Heart left ventricle (tissue), 16 donors: Measurements from ENCODE around the gene PERM1. TPM values are rescaled to one million over a fixed set of nuclear protein-coding genes. Genes with fewer than 3 reads are reported as not detected.

Experiments used
- ATAC-seq, 4 donors: fragments of 200-7000 bp; cut with Tn5 transposase; one replicate each; pipeline ENCODE4 v1.9.1; 2020 to 2022; ENCODE audit warnings: moderate library complexity in 4 of 4, mild to moderate bottlenecking in 3 of 4, moderate number of reproducible peaks in 1 of 4
- DNase-seq, 5 donors: peaks; one replicate each; pipeline ENCODE4 v3.0.0-alpha.2; 2020
- H3K27ac ChIP-seq, 12 donors: fragments of 200-600 bp; sonication (generic) in 4 of 12; one replicate each; pipeline versions ENCODE4 v1.5.0 to v1.8.0; 2016 to 2022; ENCODE audit warnings: mild to moderate bottlenecking in 2 of 12
- H3K27me3 ChIP-seq, 9 donors: fragments of 200-600 bp; sonication (generic) in 2 of 9; one replicate each; pipeline versions ENCODE4 v1.5.1 to v1.8.0; 2016 to 2022; ENCODE audit warnings: mild to moderate bottlenecking in 3 of 9
- H3K36me3 ChIP-seq, 9 donors: fragments of 200-600 bp; sonication (generic) in 2 of 9; one replicate each; pipeline versions ENCODE4 v1.5.0 to v1.8.0; 2018 to 2022; ENCODE audit warnings: mild to moderate bottlenecking in 2 of 9
- H3K4me1 ChIP-seq, 12 donors: fragments of 200-600 bp; sonication (generic) in 4 of 12; one replicate each; pipeline versions ENCODE4 v1.5.0 to v1.8.0; 2016 to 2022; ENCODE audit warnings: mild to moderate bottlenecking in 3 of 12
- H3K4me3 ChIP-seq, 12 donors: fragments of 200-600 bp; sonication (generic) in 4 of 12; one replicate each; pipeline versions ENCODE4 v1.5.0 to v1.8.0; 2017 to 2022; ENCODE audit warnings: mild to moderate bottlenecking in 9 of 12, moderate library complexity in 4 of 12
- H3K9me3 ChIP-seq, 12 donors: fragments of 200-600 bp; sonication (generic) in 4 of 12; one replicate each; pipeline versions ENCODE4 v1.5.0 to v1.8.0; 2016 to 2022; ENCODE audit warnings: mild to moderate bottlenecking in 1 of 12
- POLR2A ChIP-seq, 2 donors: fragments of 450-650 bp; IDR thresholded peaks; one replicate each; pipeline ENCODE4 v1.6.1; 2017; ENCODE audit warnings: antibody characterized with exemption in 2 of 2, mild to moderate bottlenecking in 2 of 2, moderate library complexity in 2 of 2
- WGBS, 4 donors: extraction: QIAGEN DNeasy Blood & Tissue Kit in 2 of 4; methylation state at CpG; one replicate each; pipeline versions ENCODE4 v1.1.5 to v1.1.7; 2013 to 2018; 5-methylcytosine and 5-hydroxymethylcytosine counted together
- intact Hi-C, 10 donors: fragments of 100-400 bp; cut with DNase I; formaldehyde crosslinking; loops; one replicate each; pipeline versions ENCODE4 v1.11.1 to v1.14.2; 2022
- polyA plus RNA-seq, 2 donors: library from polyadenylated mRNA; stranded (reverse); fragments of 200-250 nt; gene quantifications; one replicate each; pipeline ENCODE4 v1.2.3, GENCODE V29; 2013
- total RNA-seq, 9 donors: library from RNA; depleted of rRNA in 2 of 9; stranded (reverse); fragments of >200 nt in 2 of 9; fragmentation: NEBNext Ultra II Directional in 3 of 9; extraction: Animal tissue kit (Norgen Biotek cat#: 25700) in 3 of 9; gene quantifications; one replicate each; pipeline versions ENCODE4 v1.1.0 to v1.2.4, GENCODE V29; 2016 to 2023
- TF ChIP-seq, protein P1 (sequence below), 12 donors: fragments of 200-600 bp; sonication (generic) in 4 of 12; IDR thresholded peaks; one replicate each; pipeline versions ENCODE4 v1.5.0 to v1.8.0; 2018 to 2022; ENCODE audit warnings: antibody characterized with exemption in 12 of 12, mild to moderate bottlenecking in 5 of 12
- donor health status: ischemic (EF 13 %, LVEDD 7.1; RV severe dilation, severe dysfunction).
- donor health status: healthy with polysubstance abuse.
- donor health status: DM: no; HTN: yes; CAD: no.
- donor health status: DM: no; HTN: no; CAD: no.
- donor health status: ischemic (EF 25% LVEDD 6.9; RV normal size, moderate dysfunction).
- donor health status: ischemic (EF 25% LVEDD 5.7; RV mildly dilated, moderate dysfunction).
- donor health status: healthy.
- donor health status: DM: yes; HTN: yes; CAD: no.
- donor health status: ischemic (EF 35%, LVEDD 5.7; RV mildly dilated, moderate dysfunction).
- donor health status: nonischemic (EF 11% LVEDD 7.7; RV severe dilation, severe dysfunction).
- donor health status: DM: yes; HTN: yes; CAD: no.
- donor health status: PGD.
- donor health status: ischemic (EF 29% LVEDD 5.4; RV normal size, mild dysfunction).
- donor health status: nonischemic (EF 23%, LVEDD 6.1; RV moderate dilation, normal function).

Gene PERM1
- total and polyA plus RNA-seq, 11 donors = 52.8 to 353 (median 104) TPM

DNA sequence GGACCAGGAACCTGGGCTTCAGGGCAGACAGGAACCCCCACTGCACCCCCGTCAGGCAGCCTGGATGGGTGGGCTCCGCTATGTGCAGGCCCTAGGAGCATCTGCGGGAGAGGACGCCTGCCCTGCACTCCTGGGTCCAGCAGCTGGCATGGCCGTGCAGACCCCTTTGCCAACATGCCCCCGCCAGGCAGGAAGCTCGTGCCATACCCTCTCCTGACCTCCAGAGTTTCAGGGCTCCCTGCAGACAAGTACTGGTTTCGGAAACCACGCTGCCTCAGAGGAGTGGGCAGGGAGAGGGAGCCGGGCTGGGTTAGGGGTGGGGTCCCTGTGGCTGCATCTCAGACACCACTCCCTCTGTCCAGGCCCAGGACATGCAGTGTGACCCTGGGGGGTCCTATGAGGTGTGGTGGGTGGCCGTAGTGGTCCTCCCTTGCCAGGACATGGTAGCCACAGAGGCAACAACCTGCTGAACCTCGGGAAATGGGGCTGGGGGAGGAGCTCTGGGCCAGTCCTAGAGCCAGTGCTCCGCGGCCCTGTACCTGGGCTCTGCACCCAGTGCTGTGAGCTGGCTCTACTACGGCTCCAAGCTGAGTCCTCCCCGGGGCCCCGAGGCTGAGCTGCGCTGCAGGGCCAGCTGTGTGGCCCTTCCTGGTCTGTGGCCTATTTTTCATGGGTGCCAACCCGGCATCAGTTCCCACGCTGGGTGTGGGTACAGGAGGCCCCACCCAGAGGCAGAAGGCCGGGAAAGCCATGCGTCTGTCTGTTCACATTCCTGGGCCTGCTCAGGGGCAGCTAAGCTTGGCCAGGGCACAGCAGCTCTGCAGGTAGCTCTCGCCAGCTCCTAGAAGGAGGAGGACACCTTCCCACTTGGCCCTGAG is 14.2 kb downstream of the PERM1 start:
- H3K9me3 ChIP-seq = no peaks in the 10 kb centered on the region
- TF ChIP-seq POLR2A (IDR thresholded peaks at IDR 0.05) = no peak
- DNase-seq (peak in 4 of 5 donors; percentile 8 to 59 (median 26)), ATAC-seq (no peak)
- H3K4me3 ChIP-seq = peak overlapping the region in 3 of 12 donors; percentile 60 to 63 (median 62)
- peaks cover 0 to 41% (median 27%) of the 10 kb centered on the region in 9 donors for H3K27me3 ChIP-seq
- peaks cover 0 to 8% (median 0%) of the 10 kb centered on the region in 9 donors for H3K36me3 ChIP-seq
- H3K27ac ChIP-seq = no peak overlapping the region
- intact Hi-C loops = loop anchor here in 1 of 10 donors (10.0 kb wide), 1 partner anchor 63 kb away; no protein-coding TSS in a partner anchor
- 70 to 80% (median 75%) methylated on average over 12 to 23 of the region's 23 CpGs for WGBS, 4 donors
- peaks cover 4 to 37% (median 12%) of the 10 kb centered on the region in 12 donors for H3K4me1 ChIP-seq

DNA sequence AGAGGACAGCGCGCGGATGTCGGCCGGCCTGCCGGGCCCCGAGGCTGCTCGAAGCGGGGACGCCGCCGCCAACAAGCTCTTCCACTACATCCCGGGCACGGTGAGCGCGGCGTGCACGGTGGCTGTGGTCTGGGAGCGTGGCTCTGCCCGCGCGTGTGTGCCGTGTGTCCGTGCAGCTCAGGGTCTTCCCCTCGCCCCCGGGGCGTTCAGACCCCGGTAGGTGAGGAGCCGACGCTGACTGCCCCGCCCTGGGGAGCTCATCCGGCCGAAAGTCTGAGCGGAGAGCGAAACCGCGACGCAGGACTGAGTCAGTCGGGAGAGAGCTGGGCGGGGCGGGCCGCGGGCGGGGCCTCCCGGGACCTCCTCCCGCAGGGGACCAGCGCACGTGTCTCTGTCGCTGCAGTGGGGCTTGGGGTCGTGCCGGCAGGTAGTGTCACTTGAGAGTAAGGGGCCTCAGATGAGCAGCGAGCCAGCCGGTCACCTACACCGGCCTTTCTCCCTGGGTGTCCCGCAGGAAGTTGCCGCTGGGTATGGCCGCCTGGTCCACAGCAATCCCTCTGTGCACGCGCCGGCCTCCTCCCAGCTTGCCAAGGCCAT is 15.1 kb downstream of the PERM1 start:
- WGBS, 4 donors = 1% methylated on average over 20 to 60 of the region's 60 CpGs
- intact Hi-C loops = loop anchor here in 1 of 10 donors (10.0 kb wide), 1 partner anchor 62 kb away; no protein-coding TSS in a partner anchor
- peak; percentile 69 to 88 (median 73) for DNase-seq
- H3K27ac ChIP-seq = peak overlapping the region in 3 of 12 donors; percentile 20 to 68 (median 50)
- H3K36me3 ChIP-seq = peaks cover 0 to 12% (median 0%) of the 10 kb centered on the region in 9 donors
- ATAC-seq = peak; percentile 34 to 65 (median 56)
- no peaks in the 10 kb centered on the region for H3K9me3 ChIP-seq
- H3K27me3 ChIP-seq = peaks cover 0 to 35% (median 23%) of the 10 kb centered on the region in 9 donors
- H3K4me3 ChIP-seq = peak overlapping the region; percentile 49 to 78 (median 61)
- H3K4me1 ChIP-seq = peaks cover 4 to 29% (median 12%) of the 10 kb centered on the region in 12 donors
- no peak for TF ChIP-seq POLR2A (IDR thresholded peaks at IDR 0.05)
- TF ChIP-seq, protein P1, sequence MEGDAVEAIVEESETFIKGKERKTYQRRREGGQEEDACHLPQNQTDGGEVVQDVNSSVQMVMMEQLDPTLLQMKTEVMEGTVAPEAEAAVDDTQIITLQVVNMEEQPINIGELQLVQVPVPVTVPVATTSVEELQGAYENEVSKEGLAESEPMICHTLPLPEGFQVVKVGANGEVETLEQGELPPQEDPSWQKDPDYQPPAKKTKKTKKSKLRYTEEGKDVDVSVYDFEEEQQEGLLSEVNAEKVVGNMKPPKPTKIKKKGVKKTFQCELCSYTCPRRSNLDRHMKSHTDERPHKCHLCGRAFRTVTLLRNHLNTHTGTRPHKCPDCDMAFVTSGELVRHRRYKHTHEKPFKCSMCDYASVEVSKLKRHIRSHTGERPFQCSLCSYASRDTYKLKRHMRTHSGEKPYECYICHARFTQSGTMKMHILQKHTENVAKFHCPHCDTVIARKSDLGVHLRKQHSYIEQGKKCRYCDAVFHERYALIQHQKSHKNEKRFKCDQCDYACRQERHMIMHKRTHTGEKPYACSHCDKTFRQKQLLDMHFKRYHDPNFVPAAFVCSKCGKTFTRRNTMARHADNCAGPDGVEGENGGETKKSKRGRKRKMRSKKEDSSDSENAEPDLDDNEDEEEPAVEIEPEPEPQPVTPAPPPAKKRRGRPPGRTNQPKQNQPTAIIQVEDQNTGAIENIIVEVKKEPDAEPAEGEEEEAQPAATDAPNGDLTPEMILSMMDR (IDR thresholded peaks at IDR 0.05) = no peak

DNA sequence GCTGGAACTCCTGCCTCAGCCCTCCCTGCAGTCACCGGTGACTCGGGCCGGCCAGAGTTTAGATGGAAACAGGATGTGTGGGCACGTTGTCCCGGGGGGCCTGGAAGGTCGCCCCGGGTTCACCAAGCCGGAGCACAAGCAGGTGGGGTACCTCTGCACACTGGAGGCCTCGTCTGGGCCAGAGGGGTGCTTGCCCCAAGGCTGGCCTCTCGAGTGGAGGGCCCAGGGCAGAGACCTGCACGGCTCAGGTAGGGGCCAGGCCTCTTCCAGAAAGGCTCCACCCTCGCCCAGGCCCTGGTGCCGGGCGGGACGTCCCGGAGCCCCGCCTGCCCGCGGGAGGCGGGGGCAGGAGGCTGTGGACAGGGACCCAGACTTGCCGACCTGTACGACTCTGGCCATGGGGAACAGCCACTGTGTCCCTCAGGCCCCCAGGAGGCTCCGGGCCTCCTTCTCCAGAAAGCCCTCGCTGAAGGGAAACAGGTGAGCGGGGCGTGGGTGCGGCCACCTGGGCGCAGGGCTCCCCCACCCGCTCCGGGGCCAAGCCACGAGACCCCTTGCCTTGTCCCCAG is 15.7 kb downstream of the PERM1 start, which contains the start of gene PLEKHN1:
Gene PLEKHN1, plus strand, starts transcription at position 348 of the 569 bp plus-strand sequence. Its CDS starts 50 bp downstream, at position 398.
- TF ChIP-seq POLR2A (IDR thresholded peaks at IDR 0.05) = no peak
- TF ChIP-seq, protein P1 (IDR thresholded peaks at IDR 0.05) = no peak

DNA sequence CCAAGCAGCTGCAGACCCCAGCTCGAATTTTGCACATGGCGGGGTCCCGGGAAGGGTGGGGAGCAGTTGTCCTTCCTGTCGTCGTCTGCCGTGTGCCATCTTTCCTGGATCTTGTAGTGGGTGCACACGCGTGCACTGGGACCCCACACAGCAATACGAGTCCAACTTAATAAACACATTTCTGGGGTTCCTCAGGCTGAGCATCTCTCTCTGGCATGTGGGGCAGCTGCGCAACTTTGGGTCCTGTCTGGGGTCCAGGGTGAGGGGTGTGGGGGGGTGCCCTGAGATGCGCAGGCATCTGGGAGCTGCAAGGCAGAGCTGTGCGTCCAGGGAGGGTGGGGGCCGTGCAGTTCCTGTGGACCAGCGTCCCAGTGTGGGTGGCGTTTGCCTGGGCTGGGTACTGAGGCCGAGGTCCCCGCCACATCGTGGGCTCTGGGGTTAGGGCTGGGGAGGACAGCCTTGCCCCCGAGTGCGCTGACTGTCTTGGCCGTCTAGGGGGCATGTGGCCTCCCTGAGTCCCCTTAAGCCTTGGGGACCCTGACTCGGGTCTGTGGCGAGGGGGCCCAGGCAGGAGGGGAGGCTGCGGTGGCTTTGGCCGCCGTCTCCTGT is 16.3 kb downstream of the PERM1 start:
- intact Hi-C loops = loop anchor here in 1 of 10 donors (10.0 kb wide), 1 partner anchor 61 kb away; no protein-coding TSS in a partner anchor
- no peak for TF ChIP-seq POLR2A (IDR thresholded peaks at IDR 0.05)
- TF ChIP-seq, protein P1 (IDR thresholded peaks at IDR 0.05) = no peak
- no peaks in the 10 kb centered on the region for H3K9me3 ChIP-seq
- peaks cover 4 to 29% (median 12%) of the 10 kb centered on the region in 12 donors for H3K4me1 ChIP-seq
- H3K36me3 ChIP-seq = peaks cover 0 to 12% (median 0%) of the 10 kb centered on the region in 9 donors
- DNase-seq (peak in 2 of 5 donors; percentile 23 to 49), ATAC-seq (no peak)
- peak overlapping the region in 2 of 12 donors; percentile 60 to 70 for H3K4me3 ChIP-seq
- peaks cover 0 to 23% (median 13%) of the 10 kb centered on the region in 9 donors for H3K27me3 ChIP-seq
- 80 to 86% (median 82%) methylated on average over 18 to 26 of the region's 26 CpGs for WGBS, 4 donors
- H3K27ac ChIP-seq = no peak overlapping the region

More for the DNA sequence above, 15.7 kb downstream of the PERM1 start, which contains the start of gene PLEKHN1:
- peak within 1 kb of the TSS in 3 of 12 donors; percentile 20 to 68 (median 50) for H3K27ac ChIP-seq
- H3K36me3 ChIP-seq = peaks cover 0 to 12% (median 0%) of the 10 kb centered on the region in 9 donors
- peaks cover 4 to 29% (median 12%) of the 10 kb centered on the region in 12 donors for H3K4me1 ChIP-seq
- WGBS, 4 donors = 15 to 28% (median 17%) methylated on average over 6 to 31 of the region's 31 CpGs
- H3K27me3 ChIP-seq = peaks cover 0 to 29% (median 19%) of the 10 kb centered on the region in 9 donors
- peak in 3 of 4 donors; percentile 1 to 10 (median 5) for ATAC-seq
- H3K4me3 ChIP-seq = peak within 1 kb of the TSS; percentile 49 to 78 (median 61)
- intact Hi-C loops = loop anchor here in 1 of 10 donors (10.0 kb wide), 1 partner anchor 61 kb away; no protein-coding TSS in a partner anchor
- DNase-seq = peak in 2 of 5 donors; percentile 25 to 60
- no peaks in the 10 kb centered on the region for H3K9me3 ChIP-seq
